Activated gamma-delta T cell treated with Interleukin-2 at 50 U/mL for 16 hours (primary cell): ENCODE results near the gene SGCG.

Experiments
- DNase-seq: peaks from one replicate; pipeline ENCODE4 v3.0.0-alpha.2; 2020

SGCG gene

GRCh38 chr13:23344931-23345595, 164.3 kb downstream of the SGCG start:
- no peak for DNase-seq

- no peak for DNase-seq
These were observed 166.8 kb downstream of the SGCG start for GRCh38 chr13:23347601-23348000.

GRCh38 chr13:23348262-23349127, 167.7 kb downstream of the SGCG start:
- no peak for DNase-seq

- DNase-seq: no peak
These were observed 168.6 kb downstream of the SGCG start for GRCh38 chr13:23349161-23349897.

- no peak for DNase-seq
These were observed 169.2 kb downstream of the SGCG start for GRCh38 chr13:23350009-23350408.

- DNase-seq: no peak
These were observed 171.4 kb downstream of the SGCG start for GRCh38 chr13:23352161-23352560.

- no peak for DNase-seq
These were observed 173.7 kb downstream of the SGCG start for GRCh38 chr13:23354520-23354919.

GRCh38 chr13:23356368-23356767, 175.6 kb downstream of the SGCG start:
- no peak for DNase-seq

GRCh38 chr13:23357349-23357748, 176.6 kb downstream of the SGCG start:
- DNase-seq: no peak

GRCh38 chr13:23359882-23360281, 179.1 kb downstream of the SGCG start:
- no peak for DNase-seq

GRCh38 chr13:23365652-23366051, 184.9 kb downstream of the SGCG start:
- DNase-seq: no peak

- no peak for DNase-seq
These were observed 187.1 kb downstream of the SGCG start for GRCh38 chr13:23367907-23368306.

GRCh38 chr13:23372264-23372906, 191.6 kb downstream of the SGCG start:
- DNase-seq: no peak
